DOHH2 (cell line): ENCODE results near the gene ZNF319.

Experiments
- H3F3A ChIP-seq: fragments of 200-600 bp; sonication (generic), shearing (Covaris generic); 2 replicates; pipeline ENCODE4 v1.6.0; 2016; ENCODE audit warnings: antibody characterized with exemption, mild to moderate bottlenecking; ENCODE audit not compliant: control insufficient read depth, insufficient read depth
- H3K27ac ChIP-seq: fragments of 200-600 bp; sonication (generic); 2 replicates; pipeline ENCODE4 v1.5.1; 2014; ENCODE audit warnings: low read depth, mild to moderate bottlenecking, low read length, moderate library complexity
- H3K27me3 ChIP-seq: fragments of 200-600 bp; sonication (generic); 2 replicates; pipeline ENCODE4 v1.6.1; 2014; ENCODE audit warnings: mild to moderate bottlenecking, low read length, mixed read lengths; ENCODE audit not compliant: control insufficient read depth
- H3K36me3 ChIP-seq: fragments of 200-600 bp; sonication (generic); 2 replicates; pipeline ENCODE4 v1.6.1; 2014; ENCODE audit warnings: mild to moderate bottlenecking, low read length, moderate library complexity, mixed read lengths; ENCODE audit not compliant: control insufficient read depth
- H3K4me1 ChIP-seq: fragments of 200-600 bp; sonication (generic); 2 replicates; pipeline ENCODE4 v1.6.1; 2014; ENCODE audit warnings: mild to moderate bottlenecking, low read length, mixed read lengths; ENCODE audit not compliant: control insufficient read depth
- H3K4me2 ChIP-seq: fragments of 200-600 bp; sonication (generic); 2 replicates; pipeline ENCODE4 v1.6.0; 2014; ENCODE audit warnings: mild to moderate bottlenecking, low read length, moderate library complexity
- H3K4me3 ChIP-seq: fragments of 200-600 bp; sonication (generic); 2 replicates; pipeline ENCODE4 v1.5.1; 2014; ENCODE audit warnings: mild to moderate bottlenecking, low read length, mixed read lengths
- H3K79me2 ChIP-seq: fragments of 200-600 bp; sonication (generic); 2 replicates; pipeline ENCODE4 v1.6.1; 2014; ENCODE audit warnings: mild to moderate bottlenecking, low read length, mixed read lengths; ENCODE audit not compliant: control insufficient read depth
- H3K9me2 ChIP-seq: fragments of 200-600 bp; sonication (generic); replicated peaks from 2 replicates; pipeline ENCODE4 v1.6.1; 2014; ENCODE audit warnings: mild to moderate bottlenecking, low read length, mixed read lengths; ENCODE audit not compliant: control insufficient read depth
- H3K9me3 ChIP-seq: fragments of 200-600 bp; sonication (generic); 2 replicates; pipeline ENCODE4 v1.6.1; 2014; ENCODE audit warnings: antibody characterized with exemption, low read length, mixed read lengths; ENCODE audit not compliant: control insufficient read depth, insufficient read depth
- H4K20me1 ChIP-seq: fragments of 200-600 bp; sonication (generic); 2 replicates; pipeline ENCODE4 v1.6.0; 2014; ENCODE audit warnings: low read depth, mild to moderate bottlenecking, antibody characterized with exemption, low read length, moderate library complexity; ENCODE audit not compliant: control insufficient read depth, insufficient read depth
- CTCF ChIP-seq: fragments of 200-600 bp; sonication (generic); IDR thresholded peaks from one replicate; pipeline ENCODE4 v1.5.1; 2014; ENCODE audit warnings: antibody characterized with exemption, mild to moderate bottlenecking, low read depth, low read length; ENCODE audit not compliant: poor library complexity, severe bottlenecking
- EZH2phosphoT487 ChIP-seq: fragments of 200-600 bp; sonication (generic); IDR thresholded peaks from 2 replicates; pipeline ENCODE4 v1.6.1; 2017; ENCODE audit warnings: borderline replicate concordance, mild to moderate bottlenecking, antibody characterized with exemption, low read length, moderate library complexity, mixed read lengths

Gene ZNF319

DNA sequence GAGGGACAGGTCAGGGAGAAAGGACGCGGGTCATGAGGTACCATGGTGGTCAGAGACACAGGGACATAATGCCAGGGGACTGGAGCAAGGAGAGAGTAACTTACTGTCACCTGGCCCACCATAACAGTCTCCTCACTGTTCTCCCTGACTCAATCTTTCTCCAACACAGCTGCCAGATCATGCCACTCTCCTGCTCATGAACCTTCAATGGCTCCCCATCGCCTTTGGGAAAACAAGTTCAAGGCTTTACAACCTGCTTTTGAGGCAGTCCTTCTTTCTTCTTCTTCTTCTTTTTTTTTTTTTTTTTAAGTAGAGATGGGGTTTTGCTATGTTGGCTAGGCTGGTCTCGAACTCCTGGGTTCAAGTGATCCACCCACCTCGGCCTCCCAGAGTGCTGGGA is 52.4 kb downstream of the ZNF319 start:
- Histone ChIP-seq H3K79me2 (no peaks in the 10 kb centered on the region), H3K4me2 (no peak overlapping the region), H3K27ac (no peak overlapping the region), H3K27me3 (no peaks in the 10 kb centered on the region), H3K9me3 (no peaks in the 10 kb centered on the region), H4K20me1 (no peaks in the 10 kb centered on the region), H3F3A (no peaks in the 10 kb centered on the region), H3K4me3 (no peak overlapping the region), H3K36me3 (no peaks in the 10 kb centered on the region), H3K4me1 (no peaks in the 10 kb centered on the region), H3K9me2 (no peaks in the 10 kb centered on the region)
- TF ChIP-seq CTCF (no peak), EZH2phosphoT487 (no peak)

DNA sequence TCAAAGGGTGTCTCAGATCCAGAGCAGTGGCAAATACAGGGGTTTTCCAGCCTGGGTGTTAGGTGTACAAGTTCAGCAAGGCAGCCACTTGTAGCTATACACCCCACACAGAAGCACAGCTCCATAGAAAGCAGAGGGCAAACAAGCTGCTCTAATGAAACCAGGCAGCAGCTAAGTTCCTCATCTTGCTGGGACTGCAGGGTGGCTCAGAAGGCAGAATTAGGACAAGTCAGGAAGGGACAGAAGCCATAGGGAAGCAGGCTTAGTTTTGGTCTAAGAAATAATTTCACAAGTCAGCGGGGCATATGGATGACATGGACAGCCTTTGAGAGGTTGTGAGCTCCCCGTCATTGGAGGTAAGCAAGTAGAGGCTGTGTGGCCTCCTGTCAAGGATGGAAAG is 53.2 kb downstream of the ZNF319 start:
- Histone ChIP-seq H3K36me3 (no peaks in the 10 kb centered on the region), H3K4me3 (no peak overlapping the region), H3K79me2 (no peaks in the 10 kb centered on the region), H3K9me2 (no peaks in the 10 kb centered on the region), H3K4me2 (no peak overlapping the region), H4K20me1 (no peaks in the 10 kb centered on the region), H3K4me1 (no peaks in the 10 kb centered on the region), H3F3A (no peaks in the 10 kb centered on the region), H3K9me3 (no peaks in the 10 kb centered on the region), H3K27me3 (no peaks in the 10 kb centered on the region), H3K27ac (no peak overlapping the region)
- TF ChIP-seq CTCF = no peak
- TF ChIP-seq EZH2phosphoT487 = no peak

DNA sequence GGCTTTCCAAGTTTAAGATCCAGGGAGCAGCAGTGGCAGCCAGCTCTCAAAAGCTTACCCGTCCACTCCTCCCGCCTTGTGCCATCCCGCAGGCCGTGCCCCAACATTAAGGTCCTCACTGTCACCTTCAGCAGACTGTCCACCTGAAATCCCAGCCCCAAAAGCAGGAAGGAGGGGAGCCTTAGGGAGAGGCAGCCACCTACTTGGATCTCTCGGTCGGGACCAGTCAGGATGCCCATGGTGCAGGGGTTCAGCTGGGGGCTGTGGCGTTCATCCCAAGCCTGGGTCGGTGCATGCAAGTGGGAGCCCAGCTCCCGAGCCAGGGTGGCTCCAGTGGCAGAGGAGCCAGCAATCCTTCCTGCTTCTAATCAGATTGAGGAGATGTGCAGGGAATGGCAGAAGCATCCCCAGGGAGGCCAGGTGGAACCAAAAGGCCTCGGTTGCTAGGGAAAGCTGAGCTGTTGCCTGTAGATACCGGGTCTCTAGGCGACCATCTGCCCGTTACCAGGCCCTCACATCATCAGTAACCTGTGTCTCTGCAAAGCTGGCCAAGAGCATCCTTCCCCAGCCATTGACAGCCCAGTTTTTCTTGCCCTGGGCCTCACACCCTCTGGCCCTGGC is 54.2 kb downstream of the ZNF319 start:
- Histone ChIP-seq H3K9me3 (no peaks in the 10 kb centered on the region), H3F3A (no peaks in the 10 kb centered on the region), H3K4me3 (no peak overlapping the region), H3K4me2 (no peak overlapping the region), H3K4me1 (no peaks in the 10 kb centered on the region), H4K20me1 (no peaks in the 10 kb centered on the region), H3K9me2 (no peaks in the 10 kb centered on the region), H3K27ac (no peak overlapping the region), H3K36me3 (no peaks in the 10 kb centered on the region), H3K79me2 (no peaks in the 10 kb centered on the region), H3K27me3 (no peaks in the 10 kb centered on the region)
- no peak for TF ChIP-seq CTCF
- TF ChIP-seq EZH2phosphoT487 = no peak
